Gastrocnemius medialis (tissue), 4 donors: Measurements from ENCODE around the gene PDCD1.
"Not testable (repeated sequence)": the region's sequence is repeated elsewhere in the genome, so short reads cannot be mapped to it uniquely, and the experiment has no call there.

Experiments
- POLR2A ChIP-seq, 2 donors: fragments of 450-650 bp; IDR thresholded peaks; one replicate each; pipeline ENCODE4 v1.6.1; 2017; ENCODE audit warnings: antibody characterized with exemption in 2 of 2, mild to moderate bottlenecking in 2 of 2, moderate library complexity in 2 of 2
- TF ChIP-seq, protein P1 (sequence below), 5 experiments: fragments of 450-650 bp in 3 of 5; fragments of 200-600 bp in 2 of 5; sonication (generic) in 2 of 5; IDR thresholded peaks in 4 of 5; conservative IDR thresholded peaks in 1 of 5; 1 replicate in 4 of 5; 2 replicates in 1 of 5; pipeline ENCODE4 v1.5.1; 2016 to 2019; ENCODE audit warnings: antibody characterized with exemption in 5 of 5, mild to moderate bottlenecking in 3 of 5, moderate library complexity in 3 of 5

DNA sequence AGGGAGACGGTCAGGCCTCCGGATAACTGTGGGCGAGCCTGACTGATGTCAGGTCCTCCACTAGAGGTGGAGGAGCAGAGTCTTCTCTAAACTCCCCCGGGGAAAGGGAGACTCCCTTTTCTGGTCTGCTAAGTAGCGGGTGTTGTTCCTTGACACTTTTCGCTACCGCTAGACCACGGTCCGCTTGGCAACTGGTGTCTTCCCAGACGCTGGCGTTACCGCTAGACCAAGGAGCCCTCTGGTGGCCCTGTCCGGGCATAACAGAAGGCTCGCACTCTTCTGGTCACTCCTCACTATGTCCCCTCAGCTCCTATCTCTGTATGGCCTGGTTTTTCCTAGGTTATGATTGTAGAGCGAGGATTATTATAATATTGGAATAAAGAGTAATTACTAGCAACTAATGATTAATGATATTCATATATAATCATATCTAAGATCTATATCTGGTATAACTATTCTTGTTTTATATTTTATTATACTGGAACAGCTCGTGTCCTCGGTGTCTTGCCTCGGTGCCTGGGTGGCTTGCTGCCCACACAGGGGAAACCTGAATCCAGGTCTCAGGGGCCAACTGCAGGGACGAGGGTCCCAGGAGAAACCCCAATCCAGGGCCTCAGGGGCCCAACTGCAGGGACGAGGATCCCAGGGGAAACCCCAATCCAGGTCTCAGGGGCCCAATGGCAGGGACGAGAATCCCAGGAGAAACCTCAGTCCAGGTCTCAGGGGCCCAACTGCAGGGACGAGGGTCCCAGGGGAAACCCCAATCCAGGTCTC lies 17.2 kb upstream of the PDCD1 start:
- TF ChIP-seq, protein P1, sequence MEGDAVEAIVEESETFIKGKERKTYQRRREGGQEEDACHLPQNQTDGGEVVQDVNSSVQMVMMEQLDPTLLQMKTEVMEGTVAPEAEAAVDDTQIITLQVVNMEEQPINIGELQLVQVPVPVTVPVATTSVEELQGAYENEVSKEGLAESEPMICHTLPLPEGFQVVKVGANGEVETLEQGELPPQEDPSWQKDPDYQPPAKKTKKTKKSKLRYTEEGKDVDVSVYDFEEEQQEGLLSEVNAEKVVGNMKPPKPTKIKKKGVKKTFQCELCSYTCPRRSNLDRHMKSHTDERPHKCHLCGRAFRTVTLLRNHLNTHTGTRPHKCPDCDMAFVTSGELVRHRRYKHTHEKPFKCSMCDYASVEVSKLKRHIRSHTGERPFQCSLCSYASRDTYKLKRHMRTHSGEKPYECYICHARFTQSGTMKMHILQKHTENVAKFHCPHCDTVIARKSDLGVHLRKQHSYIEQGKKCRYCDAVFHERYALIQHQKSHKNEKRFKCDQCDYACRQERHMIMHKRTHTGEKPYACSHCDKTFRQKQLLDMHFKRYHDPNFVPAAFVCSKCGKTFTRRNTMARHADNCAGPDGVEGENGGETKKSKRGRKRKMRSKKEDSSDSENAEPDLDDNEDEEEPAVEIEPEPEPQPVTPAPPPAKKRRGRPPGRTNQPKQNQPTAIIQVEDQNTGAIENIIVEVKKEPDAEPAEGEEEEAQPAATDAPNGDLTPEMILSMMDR (IDR thresholded peaks at IDR 0.05 in 4 of 5, conservative IDR thresholded peaks at IDR 0.05 in 1 of 5), result peak in 3 of 5 experiments; percentile 9 to 43 (median 42)
- TF ChIP-seq POLR2A (IDR thresholded peaks at IDR 0.05), result not testable (repeated sequence)
